ENCODE data around the gene MAP3K2.

DNA sequence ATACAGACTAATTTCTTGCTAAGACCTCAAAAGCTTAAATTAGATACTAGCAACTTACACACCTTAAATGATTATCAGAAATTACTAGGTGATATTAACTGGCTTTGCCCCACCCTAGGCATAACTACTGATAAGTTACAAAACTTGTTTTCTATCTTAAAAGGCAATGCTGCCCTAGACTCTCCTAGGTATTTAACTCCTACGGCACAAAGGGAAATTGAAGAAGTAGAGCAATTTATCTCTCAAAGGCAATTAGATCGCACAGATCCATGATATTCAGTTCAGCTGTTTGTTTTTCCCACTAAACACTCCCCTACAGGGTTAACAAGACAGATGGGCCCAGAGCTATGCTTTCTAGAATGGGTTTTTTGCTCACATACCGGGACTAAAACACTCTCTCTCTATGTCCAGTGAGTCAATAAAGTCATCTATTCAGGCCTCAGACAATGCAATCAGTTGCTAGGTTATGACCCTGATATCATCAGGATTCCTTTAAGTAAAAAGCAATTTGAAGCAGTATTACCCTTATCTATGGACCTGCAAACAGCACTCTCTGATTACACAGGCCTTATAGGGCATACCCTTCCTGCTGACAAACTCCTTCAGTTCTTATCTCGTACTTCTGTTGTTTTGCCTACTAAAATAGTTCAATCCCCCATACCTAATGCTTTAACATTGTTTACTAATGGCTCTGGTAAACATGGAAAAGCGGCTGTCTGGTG is 14.3 kb downstream of the MAP3K2 start:
- TF ChIP-seq, protein P1, sequence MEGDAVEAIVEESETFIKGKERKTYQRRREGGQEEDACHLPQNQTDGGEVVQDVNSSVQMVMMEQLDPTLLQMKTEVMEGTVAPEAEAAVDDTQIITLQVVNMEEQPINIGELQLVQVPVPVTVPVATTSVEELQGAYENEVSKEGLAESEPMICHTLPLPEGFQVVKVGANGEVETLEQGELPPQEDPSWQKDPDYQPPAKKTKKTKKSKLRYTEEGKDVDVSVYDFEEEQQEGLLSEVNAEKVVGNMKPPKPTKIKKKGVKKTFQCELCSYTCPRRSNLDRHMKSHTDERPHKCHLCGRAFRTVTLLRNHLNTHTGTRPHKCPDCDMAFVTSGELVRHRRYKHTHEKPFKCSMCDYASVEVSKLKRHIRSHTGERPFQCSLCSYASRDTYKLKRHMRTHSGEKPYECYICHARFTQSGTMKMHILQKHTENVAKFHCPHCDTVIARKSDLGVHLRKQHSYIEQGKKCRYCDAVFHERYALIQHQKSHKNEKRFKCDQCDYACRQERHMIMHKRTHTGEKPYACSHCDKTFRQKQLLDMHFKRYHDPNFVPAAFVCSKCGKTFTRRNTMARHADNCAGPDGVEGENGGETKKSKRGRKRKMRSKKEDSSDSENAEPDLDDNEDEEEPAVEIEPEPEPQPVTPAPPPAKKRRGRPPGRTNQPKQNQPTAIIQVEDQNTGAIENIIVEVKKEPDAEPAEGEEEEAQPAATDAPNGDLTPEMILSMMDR (IDR thresholded peaks at IDR 0.05), result no peak
- no peak for TF ChIP-seq POLR2A (IDR thresholded peaks at IDR 0.05)
